Measurements from ENCODE around the gene GPC4.
"Not testable (repeated sequence)": the region's sequence is repeated elsewhere in the genome, so short reads cannot be mapped to it uniquely, and the experiment has no call there.

The GPC4 gene

GRCh38 chrX:133365871-133366611, 49.2 kb downstream of the GPC4 start:
- DNase-seq: no peak

GRCh38 chrX:133364865-133365264, 50.4 kb downstream of the GPC4 start:
- no peak for DNase-seq

GRCh38 chrX:133364196-133364595, 51.1 kb downstream of the GPC4 start:
- DNase-seq: no peak

- DNase-seq: no peak
Observed at GRCh38 chrX:133362538-133362937, 52.8 kb downstream of the GPC4 start.

- DNase-seq: no peak
Observed at GRCh38 chrX:133359466-133359865, 55.8 kb downstream of the GPC4 start.

GRCh38 chrX:133353233-133353632, 62.1 kb downstream of the GPC4 start:
- no peak for DNase-seq

- no peak for DNase-seq
Observed at GRCh38 chrX:133350751-133351150, 64.5 kb downstream of the GPC4 start.

GRCh38 chrX:133346026-133346425, 69.3 kb downstream of the GPC4 start:
- no peak for DNase-seq

- no peak for DNase-seq
Observed at GRCh38 chrX:133339566-133339965, 75.7 kb downstream of the GPC4 start.

GRCh38 chrX:133337250-133337649, 78.0 kb downstream of the GPC4 start:
- no peak for DNase-seq

- no peak for DNase-seq
Observed at GRCh38 chrX:133335027-133335426, 80.3 kb downstream of the GPC4 start.

- no peak for DNase-seq
Observed at GRCh38 chrX:133333154-133333750, 82.0 kb downstream of the GPC4 start.

GRCh38 chrX:133332737-133333136, 82.6 kb downstream of the GPC4 start:
- no peak for DNase-seq

GRCh38 chrX:133330956-133331355, 84.3 kb downstream of the GPC4 start:
- no peak for DNase-seq

GRCh38 chrX:133325422-133325821, 89.9 kb downstream of the GPC4 start:
- DNase-seq: no peak

- no peak for DNase-seq
Observed at GRCh38 chrX:133323431-133323830, 91.9 kb downstream of the GPC4 start.

- not testable (repeated sequence) for DNase-seq
Observed at GRCh38 chrX:133322269-133322668, 93.0 kb downstream of the GPC4 start.

GRCh38 chrX:133321451-133321850, 93.8 kb downstream of the GPC4 start:
- DNase-seq: no peak

- no peak for DNase-seq
Observed at GRCh38 chrX:133314281-133314680, 101.0 kb downstream of the GPC4 start.

GRCh38 chrX:133308499-133308897, 106.8 kb downstream of the GPC4 start:
- DNase-seq: no peak

GRCh38 chrX:133307637-133308498, 107.4 kb downstream of the GPC4 start:
- no peak for DNase-seq

GRCh38 chrX:133307094-133307493, 108.2 kb downstream of the GPC4 start:
- no peak for DNase-seq

- no peak for DNase-seq
Observed at GRCh38 chrX:133306316-133306715, 109.0 kb downstream of the GPC4 start.

- no peak for DNase-seq
Observed at GRCh38 chrX:133305348-133305747, 109.9 kb downstream of the GPC4 start.
